GM12872 (cell line): ENCODE measurements around the gene RBM7.

ENCODE experiments used
- CTCF ChIP-seq: IDR thresholded peaks from 3 replicates; pipeline ENCODE4 v1.5.1; 2011; ENCODE audit warnings: low read depth, mild to moderate bottlenecking, low read length, moderate library complexity; ENCODE audit not compliant: insufficient read depth

The RBM7 gene, protein sequence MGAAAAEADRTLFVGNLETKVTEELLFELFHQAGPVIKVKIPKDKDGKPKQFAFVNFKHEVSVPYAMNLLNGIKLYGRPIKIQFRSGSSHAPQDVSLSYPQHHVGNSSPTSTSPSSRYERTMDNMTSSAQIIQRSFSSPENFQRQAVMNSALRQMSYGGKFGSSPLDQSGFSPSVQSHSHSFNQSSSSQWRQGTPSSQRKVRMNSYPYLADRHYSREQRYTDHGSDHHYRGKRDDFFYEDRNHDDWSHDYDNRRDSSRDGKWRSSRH

DNA sequence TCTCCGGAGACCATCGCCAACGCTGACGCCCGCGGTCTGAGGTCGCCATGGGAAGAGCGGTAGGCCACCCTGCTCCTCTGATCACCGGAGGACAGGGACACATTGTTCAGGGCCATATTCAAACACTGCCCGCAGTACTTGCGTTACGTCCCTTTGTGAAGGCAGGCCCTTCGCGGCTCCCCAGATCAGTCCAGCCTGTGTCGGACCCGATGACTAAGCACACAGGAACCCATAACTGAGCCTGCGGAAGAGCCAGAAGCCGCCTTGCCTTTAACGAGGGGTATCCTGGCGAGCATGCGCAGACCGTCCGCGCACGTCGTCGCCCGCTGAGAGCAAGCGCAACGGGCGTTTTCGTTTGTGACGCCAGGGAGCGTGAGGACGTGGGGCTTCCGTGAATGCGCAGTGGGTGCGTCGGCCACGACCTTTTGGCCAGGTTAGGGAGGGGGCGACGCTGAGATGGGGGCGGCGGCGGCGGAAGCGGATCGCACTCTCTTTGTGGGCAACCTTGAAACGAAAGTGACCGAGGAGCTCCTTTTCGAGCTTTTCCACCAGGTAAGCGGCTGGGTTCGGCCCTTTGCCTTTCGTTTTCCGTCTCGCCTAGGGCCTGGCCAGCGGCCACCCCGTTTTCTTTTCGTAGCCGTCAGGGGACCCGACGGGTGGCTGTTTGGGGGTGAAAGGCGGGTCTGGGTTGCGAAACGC lies at the start of gene RBM7, which contains the start of gene C11orf71:
Gene RBM7 (plus strand): TSS at position 451 of the 699 bp plus-strand sequence. CDS start 6 bp downstream, at position 457.
Gene C11orf71 (minus strand): TSS at position 296 of the 699 bp plus-strand sequence. CDS start 180 bp downstream, at position 116.
- no peak for TF ChIP-seq CTCF

- no peak for TF ChIP-seq CTCF
These were observed 47.0 kb upstream of the RBM7 start for GRCh38 chr11:114353443-114353842.

DNA sequence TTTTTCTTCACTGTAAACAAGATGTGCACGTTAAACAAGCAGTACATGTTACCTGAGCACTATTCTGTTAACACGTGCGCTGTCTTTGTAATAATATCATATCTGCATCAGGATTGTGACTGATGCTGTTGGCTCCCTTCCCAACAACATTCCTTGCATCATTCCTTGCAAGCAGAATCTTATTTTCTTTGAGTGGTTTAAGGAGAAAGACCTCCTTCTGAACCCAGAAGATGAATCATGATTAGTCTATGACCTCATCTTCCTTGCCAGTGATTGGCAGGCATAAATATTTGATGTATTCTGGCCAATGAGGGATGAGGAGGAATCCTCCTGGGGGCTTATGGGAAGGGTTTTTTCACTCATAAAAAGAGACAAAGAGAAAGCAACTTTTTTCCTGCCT lies 46.4 kb upstream of the RBM7 start:
- TF ChIP-seq CTCF, result no peak

- TF ChIP-seq CTCF, result no peak
These were observed 41.8 kb upstream of the RBM7 start for GRCh38 chr11:114358716-114359115.

GRCh38 chr11:114359342-114359741 lies 41.1 kb upstream of the RBM7 start:
- no peak for TF ChIP-seq CTCF

DNA sequence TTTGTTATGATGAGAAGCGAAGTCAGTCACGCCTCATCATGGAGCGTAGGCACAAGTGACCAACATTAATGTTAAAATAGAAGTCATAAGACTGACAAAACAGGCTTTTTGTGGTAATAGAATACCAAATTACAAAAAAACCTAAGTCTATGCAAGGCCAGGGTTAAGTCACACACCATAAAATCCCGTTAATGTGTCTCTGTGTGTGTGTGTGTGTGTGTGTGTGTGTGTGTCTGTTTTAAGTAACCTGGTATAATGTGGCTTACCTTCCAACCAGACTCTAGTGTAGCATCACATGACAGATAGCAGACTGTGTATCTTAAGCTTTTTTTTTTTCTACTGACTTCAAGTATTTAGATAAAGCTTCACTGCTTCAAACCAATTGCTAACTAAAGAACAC lies 38.1 kb upstream of the RBM7 start:
- no peak for TF ChIP-seq CTCF

- TF ChIP-seq CTCF, result no peak
These were observed 37.5 kb upstream of the RBM7 start for GRCh38 chr11:114362958-114363357.
